Neural cell (in vitro differentiated cells): ENCODE results near the gene MPL. TPM values are rescaled to one million over a fixed set of nuclear protein-coding genes. Genes with fewer than 3 reads are reported as not detected.

Experiments
- H2AFZ ChIP-seq: fragments of 200-600, 300-800 bp; sonication (generic), shearing (Covaris generic); 2 replicates; pipeline ENCODE4 v1.6.0; 2014; ENCODE audit warnings: low read depth, mild to moderate bottlenecking, antibody characterized with exemption, low read length, moderate library complexity
- H3F3A ChIP-seq: fragments of 200-600 bp; shearing (Covaris generic); 2 replicates; pipeline ENCODE4 v1.6.1; 2016; ENCODE audit warnings: mild to moderate bottlenecking, moderate library complexity, mixed read lengths, antibody characterized with exemption, low read length; ENCODE audit not compliant: insufficient read depth, poor library complexity, severe bottlenecking
- H3K27ac ChIP-seq: fragments of 200-600, 300-800 bp; sonication (generic), shearing (Covaris generic); 2 replicates; pipeline ENCODE4 v1.5.1; 2014; ENCODE audit warnings: mild to moderate bottlenecking, low read length, moderate library complexity
- H3K27me3 ChIP-seq: fragments of 300-800, 200-600 bp; sonication (generic), shearing (Covaris generic); 2 replicates; pipeline ENCODE4 v1.6.0; 2014; ENCODE audit warnings: mild to moderate bottlenecking, low read depth, low read length, moderate library complexity; ENCODE audit not compliant: insufficient read depth
- H3K36me3 ChIP-seq: fragments of 300-800, 200-600 bp; sonication (generic), shearing (Covaris generic); 2 replicates; pipeline ENCODE4 v1.5.1; 2014; ENCODE audit warnings: mild to moderate bottlenecking, antibody characterized with exemption, low read length, moderate library complexity; ENCODE audit not compliant: insufficient read depth
- H3K4me2 ChIP-seq: fragments of 300-800, 200-600 bp; sonication (generic), shearing (Covaris generic); 2 replicates; pipeline ENCODE4 v1.6.0; 2014; ENCODE audit warnings: mild to moderate bottlenecking, low read length
- H3K4me3 ChIP-seq: fragments of 300-800, 200-600 bp; sonication (generic), shearing (Covaris generic); 2 replicates; pipeline ENCODE4 v1.5.1; 2014; ENCODE audit warnings: mild to moderate bottlenecking, low read length, moderate library complexity
- H3K79me2 ChIP-seq: fragments of 200-600 bp; shearing (Covaris generic); replicated peaks from 2 replicates; pipeline ENCODE4 v1.6.0; 2014; ENCODE audit warnings: mild to moderate bottlenecking, low read length, moderate library complexity; ENCODE audit not compliant: insufficient read depth
- H3K9ac ChIP-seq: fragments of 300-800, 200-600 bp; sonication (generic), shearing (Covaris generic); 2 replicates; pipeline ENCODE4 v1.6.1; 2016; ENCODE audit warnings: mild to moderate bottlenecking, low read length, mixed read lengths
- H3K9me2 ChIP-seq: fragments of 200-600 bp; shearing (Covaris generic); 2 replicates; pipeline ENCODE4 v1.6.1; 2016; ENCODE audit warnings: mild to moderate bottlenecking, low read length, mixed read lengths; ENCODE audit not compliant: insufficient read depth
- H3K9me3 ChIP-seq: fragments of 200-600, 300-800 bp; sonication (generic), shearing (Covaris generic); 2 replicates; pipeline ENCODE4 v1.6.1; 2016; ENCODE audit warnings: mild to moderate bottlenecking, mixed run types, low read length, moderate library complexity, mixed read lengths
- H4K20me1 ChIP-seq: fragments of 200-600 bp; shearing (Covaris generic); 2 replicates; pipeline ENCODE4 v1.6.1; 2016; ENCODE audit warnings: mild to moderate bottlenecking, mixed run types; ENCODE audit not compliant: insufficient read depth
- CTCF ChIP-seq: fragments of 450-650 bp; IDR thresholded peaks from 2 replicates; pipeline ENCODE4 v1.5.1; 2014; ENCODE audit warnings: antibody characterized with exemption, mild to moderate bottlenecking, moderate library complexity; ENCODE audit not compliant: poor library complexity, severe bottlenecking
- EP300 ChIP-seq: fragments of 450-650 bp; conservative IDR thresholded peaks from 2 replicates; pipeline ENCODE4 v1.6.1; 2014; ENCODE audit warnings: antibody characterized with exemption, mild to moderate bottlenecking, moderate library complexity; ENCODE audit not compliant: poor library complexity, severe bottlenecking
- EZH2 ChIP-seq: fragments of 200-600, 300-800 bp; shearing (Covaris generic), sonication (generic); IDR thresholded peaks from 2 replicates; pipeline ENCODE4 v1.6.1; 2014; ENCODE audit warnings: antibody characterized with exemption, low read length, borderline replicate concordance, mild to moderate bottlenecking; ENCODE audit not compliant: insufficient read depth, poor library complexity, severe bottlenecking
- MXI1 ChIP-seq: fragments of 450-650 bp; conservative IDR thresholded peaks from 2 replicates; pipeline ENCODE4 v1.6.1; 2014; ENCODE audit warnings: antibody characterized with exemption, mild to moderate bottlenecking; ENCODE audit not compliant: poor library complexity, severe bottlenecking
- POLR2AphosphoS5 ChIP-seq: IDR thresholded peaks from 2 replicates; pipeline ENCODE4 v1.6.1; 2012
- RAD21 ChIP-seq: fragments of 450-650 bp; conservative IDR thresholded peaks from 2 replicates; pipeline ENCODE4 v1.6.1; 2014; ENCODE audit warnings: antibody characterized with exemption, mild to moderate bottlenecking, moderate library complexity
- REST ChIP-seq: IDR thresholded peaks from 2 replicates; pipeline ENCODE4 v1.6.1; 2012; ENCODE audit warnings: borderline replicate concordance
- SMC3 ChIP-seq: fragments of 450-650 bp; conservative IDR thresholded peaks from 2 replicates; pipeline ENCODE4 v1.6.1; 2014; ENCODE audit warnings: antibody characterized with exemption, mild to moderate bottlenecking, moderate library complexity; ENCODE audit not compliant: poor library complexity
- TAF1 ChIP-seq: IDR thresholded peaks from 2 replicates; pipeline ENCODE4 v1.6.1; 2012; ENCODE audit warnings: low read depth
- polyA plus RNA-seq: library from polyadenylated mRNA; depleted of rRNA; stranded (reverse); fragments of >200 nt; gene quantifications from 2 replicates; pipeline ENCODE4 v1.2.3, GENCODE V29; 2014

MPL gene
- polyA plus RNA-seq, 1 donor from 2014 or later, result not detected

- TF ChIP-seq REST, result no peak
- no peak for TF ChIP-seq TAF1
- TF ChIP-seq MXI1, result no peak
- TF ChIP-seq EZH2, result no peak
- no peak for TF ChIP-seq EP300
- TF ChIP-seq RAD21, result no peak
- no peak for TF ChIP-seq CTCF
- TF ChIP-seq POLR2AphosphoS5, result no peak
- TF ChIP-seq SMC3, result no peak
- Histone ChIP-seq H4K20me1 (no peaks in the 10 kb centered on the region), H3K4me2 (no peak overlapping the region), H2AFZ (no peak overlapping the region), H3K27me3 (no peaks in the 10 kb centered on the region), H3K27ac (no peak overlapping the region), H3K79me2 (no peaks in the 10 kb centered on the region), H3K9ac (no peak overlapping the region), H3F3A (no peaks in the 10 kb centered on the region), H3K36me3 (no peaks in the 10 kb centered on the region), H3K4me3 (no peak overlapping the region), H3K9me2 (no peaks in the 10 kb centered on the region), H3K9me3 (no peaks in the 10 kb centered on the region)
Measured at GRCh38 chr1:43292216-43292615, 45.4 kb upstream of the MPL start.

GRCh38 chr1:43292679-43293078, 44.9 kb upstream of the MPL start:
- Histone ChIP-seq H4K20me1 (no peaks in the 10 kb centered on the region), H3K36me3 (no peaks in the 10 kb centered on the region), H3K79me2 (no peaks in the 10 kb centered on the region), H3F3A (no peaks in the 10 kb centered on the region), H3K27me3 (no peaks in the 10 kb centered on the region), H3K9me2 (no peaks in the 10 kb centered on the region), H3K27ac (no peak overlapping the region), H3K4me2 (no peak overlapping the region), H3K9ac (no peak overlapping the region), H3K4me3 (no peak overlapping the region), H3K9me3 (no peaks in the 10 kb centered on the region), H2AFZ (no peak overlapping the region)
- TF ChIP-seq POLR2AphosphoS5, result no peak
- no peak for TF ChIP-seq SMC3
- no peak for TF ChIP-seq TAF1
- TF ChIP-seq REST, result no peak
- TF ChIP-seq RAD21, result no peak
- TF ChIP-seq EZH2, result no peak
- no peak for TF ChIP-seq EP300
- no peak for TF ChIP-seq CTCF
- TF ChIP-seq MXI1, result no peak
